Left renal cortex interstitium (tissue), 4 donors: ENCODE results near the gene LARGE2. TPM values are rescaled to one million over a fixed set of nuclear protein-coding genes. Genes with fewer than 3 reads are reported as not detected.
A peak's percentile ranks its signal among the peaks of the same experiment; 100 is the strongest.
"Not testable (repeated sequence)": the region's sequence is repeated elsewhere in the genome, so short reads cannot be mapped to it uniquely, and the experiment has no call there.

Experiments
- DNase-seq, 4 donors: peaks; one replicate each; pipeline ENCODE4 v3.0.0-alpha.2; 2013; ENCODE audit warnings: low read depth in 4 of 4, low spot score in 2 of 4, missing footprints in 1 of 4
- polyA plus RNA-seq, 4 donors: library from polyadenylated mRNA; unstranded; fragments of 120-200 nt; gene quantifications; one replicate each; pipeline ENCODE4 v1.2.1, GENCODE V29; 2013; ENCODE audit not compliant: insufficient read length in 4 of 4

The LARGE2 gene
- polyA plus RNA-seq, 4 donors: 17.6 to 28.7 (median 25.0) TPM

DNA sequence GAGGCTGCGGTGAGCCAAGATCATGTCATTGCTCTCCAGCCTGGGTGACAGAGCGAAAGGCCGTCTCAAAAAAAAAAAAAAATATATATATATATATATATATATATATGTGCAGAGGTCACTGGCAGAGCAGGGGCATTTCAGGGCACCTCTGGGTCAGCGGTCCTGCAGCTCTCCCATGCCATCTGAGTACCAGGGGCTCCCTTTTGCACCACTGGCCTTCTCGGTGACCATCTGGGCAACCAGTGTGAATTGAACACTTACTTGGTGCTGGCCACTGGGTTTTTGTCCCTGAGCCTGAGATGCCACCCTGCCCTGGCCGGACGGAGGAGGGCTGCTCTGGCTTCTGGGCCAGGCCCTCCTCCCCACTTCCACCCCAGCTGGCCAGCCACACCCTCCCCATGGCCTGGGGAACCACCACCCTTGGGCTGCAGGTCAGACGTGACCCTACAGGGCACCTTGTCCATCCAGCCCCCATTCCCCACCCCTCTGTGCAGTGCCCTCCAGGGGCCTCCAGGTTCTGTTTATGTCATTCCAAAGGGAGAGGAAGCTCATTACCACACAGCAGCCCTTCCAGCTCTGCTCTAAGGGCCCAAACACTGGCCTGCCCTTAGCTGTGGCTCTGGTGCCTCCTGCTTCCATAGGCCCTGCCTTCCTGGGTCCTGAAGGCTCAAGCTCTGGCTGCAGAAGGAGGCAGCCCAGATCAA is 26.8 kb upstream of the LARGE2 start:
- DNase-seq: no peak

DNA sequence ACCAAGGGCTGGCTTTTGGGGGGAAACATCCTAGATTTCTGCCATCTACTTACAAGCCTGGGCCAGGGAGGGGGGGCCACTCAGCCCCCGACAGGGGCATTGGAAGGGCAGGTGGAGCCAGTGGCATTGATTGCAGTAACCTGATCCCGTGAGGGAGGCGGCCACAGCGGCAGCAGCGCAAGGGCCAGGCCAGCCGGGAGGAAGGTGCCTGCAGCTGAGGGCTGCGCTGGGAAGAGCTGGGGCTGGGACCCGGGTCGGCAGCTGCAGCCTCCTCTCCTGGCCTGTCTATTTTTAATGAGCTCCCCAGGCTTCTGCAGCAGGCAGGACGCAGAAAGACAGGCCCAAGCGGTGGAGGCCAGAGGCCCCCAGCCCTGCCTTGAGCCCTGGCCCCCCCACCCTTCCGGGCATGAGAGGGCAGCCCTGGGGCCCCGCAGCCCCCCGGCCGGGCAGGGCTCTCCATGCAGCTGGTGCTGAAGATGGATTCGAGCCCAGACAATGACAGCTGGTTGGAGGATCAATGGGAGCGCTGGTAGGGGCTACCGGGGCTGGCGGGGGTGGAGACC is 26.0 kb upstream of the LARGE2 start:
- peak in 2 of 4 donors; percentile 36 to 53 for DNase-seq

DNA sequence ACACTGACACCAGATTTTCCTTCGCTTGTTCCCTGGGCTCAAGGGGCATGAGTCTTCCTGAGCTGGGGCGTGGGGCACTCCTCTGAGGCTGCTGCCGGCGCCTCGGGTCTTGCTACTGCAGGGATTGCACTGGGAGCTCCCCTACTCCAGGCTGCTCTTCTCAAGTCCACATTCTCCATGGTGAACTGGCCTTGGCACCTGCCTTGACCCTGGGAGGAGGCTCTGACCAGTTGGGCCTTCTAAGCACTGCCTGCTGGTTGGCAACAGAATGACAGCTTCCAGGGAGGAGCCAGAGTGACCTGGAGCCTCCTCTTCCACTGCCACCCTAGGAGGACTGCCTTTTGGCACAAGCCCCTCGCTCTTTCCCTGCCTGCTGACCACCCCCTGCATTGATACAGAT is 24.9 kb upstream of the LARGE2 start:
- DNase-seq: no peak

DNA sequence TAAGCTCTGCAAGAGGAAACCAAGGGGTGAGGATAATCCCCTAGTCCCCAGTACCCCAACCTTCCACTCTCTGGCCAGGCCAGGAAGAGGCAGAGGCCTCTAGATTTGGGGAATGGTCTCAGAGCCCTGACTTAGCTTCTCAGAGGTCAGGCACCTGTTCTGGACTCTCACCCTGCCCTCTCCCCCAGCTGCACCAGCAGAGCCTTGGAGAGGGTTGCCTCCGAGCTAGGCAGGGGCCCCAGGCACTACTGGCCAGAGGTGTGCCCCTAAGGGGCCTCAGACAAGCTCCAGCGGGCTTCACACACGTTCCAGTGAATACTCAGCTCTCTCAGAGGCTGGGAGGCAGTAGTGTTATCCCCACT is 23.4 kb upstream of the LARGE2 start:
- DNase-seq: no peak

- DNase-seq: peak in 3 of 4 donors; percentile 59 to 80 (median 78)
Measured at GRCh38 chr11:45899448-45900174, 22.8 kb upstream of the LARGE2 start.

GRCh38 chr11:45900175-45900800 is 22.2 kb upstream of the LARGE2 start:
- DNase-seq: not testable (repeated sequence)

DNA sequence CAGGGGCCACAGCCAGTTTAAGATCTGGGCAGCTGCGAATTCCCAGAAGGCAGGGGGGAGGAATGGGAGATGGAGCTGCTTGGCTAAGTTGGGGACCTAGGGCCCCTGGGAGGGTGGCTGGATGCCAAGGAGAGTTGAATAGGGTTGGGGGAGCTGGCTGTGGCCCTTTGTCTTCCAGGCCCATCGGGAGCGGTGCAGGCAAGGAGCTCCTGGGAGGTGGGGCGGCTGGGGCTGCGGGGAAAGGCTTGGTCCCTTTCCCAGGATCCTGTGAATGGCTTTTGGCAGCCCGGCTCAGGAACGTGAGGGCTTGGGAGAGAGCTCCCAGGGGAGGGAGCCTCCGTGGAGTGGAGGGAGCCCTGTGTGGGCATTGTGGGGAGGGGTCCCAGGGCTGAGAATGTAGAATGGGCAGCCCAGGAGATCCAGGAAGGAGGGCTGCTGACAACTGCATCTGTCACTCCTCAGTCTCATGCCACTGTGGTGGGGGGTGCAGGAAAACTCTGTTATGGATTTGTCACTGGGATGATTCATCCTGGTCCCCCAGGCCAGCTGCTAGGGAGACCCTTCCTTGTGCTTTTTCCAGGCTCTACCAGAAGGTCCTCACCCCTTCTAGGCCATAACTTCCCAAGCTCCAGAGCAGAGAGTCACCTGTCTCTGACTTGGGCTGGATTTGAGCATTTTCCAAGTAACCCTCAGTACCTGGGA is 21.4 kb upstream of the LARGE2 start:
- DNase-seq: no peak

DNA sequence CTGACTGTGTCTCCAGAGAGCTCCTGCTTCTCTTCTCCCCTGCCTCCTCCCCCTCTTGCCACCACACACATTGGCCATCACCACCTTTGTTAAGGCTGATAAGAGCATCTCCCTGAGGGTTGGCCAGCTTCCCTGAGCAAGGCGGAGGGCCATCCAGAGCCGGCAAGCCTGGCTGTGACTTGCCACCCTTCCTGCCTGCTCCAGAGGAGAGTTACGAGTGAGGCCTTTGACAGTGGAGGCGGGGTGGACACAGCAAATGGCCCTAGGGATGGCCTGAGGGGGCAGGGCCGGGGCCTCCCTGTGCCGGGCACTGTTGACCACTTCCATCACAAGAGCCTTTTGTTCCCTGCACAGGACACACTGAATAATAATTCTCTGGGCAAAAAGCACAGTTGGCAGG is 20.8 kb upstream of the LARGE2 start:
- DNase-seq: no peak

DNA sequence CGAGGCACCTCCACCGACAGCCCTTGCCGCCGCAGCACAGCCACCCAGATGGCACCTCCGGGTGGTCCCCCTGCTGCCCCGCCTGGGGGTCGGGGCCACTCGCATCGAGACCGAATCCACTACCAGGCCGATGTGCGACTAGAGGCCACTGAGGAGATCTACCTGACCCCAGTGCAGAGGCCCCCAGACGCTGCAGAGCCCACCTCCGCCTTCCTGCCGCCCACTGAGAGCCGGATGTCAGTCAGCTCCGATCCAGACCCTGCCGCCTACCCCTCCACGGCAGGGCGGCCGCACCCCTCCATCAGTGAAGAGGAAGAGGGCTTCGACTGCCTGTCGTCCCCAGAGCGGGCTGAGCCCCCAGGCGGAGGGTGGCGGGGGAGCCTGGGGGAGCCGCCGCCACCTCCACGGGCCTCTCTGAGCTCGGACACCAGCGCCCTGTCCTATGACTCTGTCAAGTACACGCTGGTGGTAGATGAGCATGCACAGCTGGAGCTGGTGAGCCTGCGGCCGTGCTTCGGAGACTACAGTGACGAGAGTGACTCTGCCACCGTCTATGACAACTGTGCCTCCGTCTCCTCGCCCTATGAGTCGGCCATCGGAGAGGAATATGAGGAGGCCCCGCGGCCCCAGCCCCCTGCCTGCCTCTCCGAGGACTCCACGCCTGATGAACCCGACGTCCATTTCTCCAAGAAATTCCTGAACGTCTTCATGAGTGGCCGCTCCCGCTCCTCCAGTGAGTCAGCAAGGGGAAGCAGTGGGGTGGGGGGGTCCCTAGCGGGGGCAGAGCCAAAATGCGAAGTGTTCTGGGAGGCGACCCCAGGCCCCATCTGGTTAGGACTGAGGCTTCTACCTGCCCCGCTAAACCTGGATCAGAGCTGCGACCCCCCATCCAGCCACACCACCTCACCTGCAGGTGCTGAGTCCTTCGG is 19.7 kb upstream of the LARGE2 start:
- DNase-seq: no peak

- DNase-seq: no peak
Measured at GRCh38 chr11:45904309-45904915, 18.0 kb upstream of the LARGE2 start.

DNA sequence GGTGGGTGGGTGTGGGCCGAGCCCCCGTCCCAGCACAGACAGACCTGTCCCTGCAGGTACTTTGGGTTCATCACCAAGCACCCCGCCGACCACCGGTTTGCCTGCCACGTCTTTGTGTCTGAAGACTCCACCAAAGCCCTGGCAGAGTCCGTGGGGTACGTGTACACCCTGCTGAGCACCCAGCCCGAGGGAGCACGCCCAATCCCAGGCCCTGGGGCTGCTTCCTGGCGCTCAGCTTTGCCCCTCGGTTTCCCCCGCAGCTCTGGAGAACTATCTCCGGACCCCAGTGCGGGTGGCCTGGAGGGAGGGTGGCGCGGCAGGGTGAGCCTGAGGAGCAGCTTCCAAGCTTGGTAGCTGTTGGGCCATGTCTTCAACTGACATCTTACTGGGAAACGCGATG is 17.4 kb upstream of the LARGE2 start:
- DNase-seq: no peak

- not testable (repeated sequence) for DNase-seq
Measured at GRCh38 chr11:45905576-45905975, 16.9 kb upstream of the LARGE2 start.

GRCh38 chr11:45906096-45906682 is 16.3 kb upstream of the LARGE2 start:
- no peak for DNase-seq

- DNase-seq: no peak
Measured at GRCh38 chr11:45906965-45907611, 15.4 kb upstream of the LARGE2 start, which contains the start of gene FREY1. FREY1 (minus strand) TSS chr11:45907271; CDS start chr11:45907245, 26 bp downstream.

DNA sequence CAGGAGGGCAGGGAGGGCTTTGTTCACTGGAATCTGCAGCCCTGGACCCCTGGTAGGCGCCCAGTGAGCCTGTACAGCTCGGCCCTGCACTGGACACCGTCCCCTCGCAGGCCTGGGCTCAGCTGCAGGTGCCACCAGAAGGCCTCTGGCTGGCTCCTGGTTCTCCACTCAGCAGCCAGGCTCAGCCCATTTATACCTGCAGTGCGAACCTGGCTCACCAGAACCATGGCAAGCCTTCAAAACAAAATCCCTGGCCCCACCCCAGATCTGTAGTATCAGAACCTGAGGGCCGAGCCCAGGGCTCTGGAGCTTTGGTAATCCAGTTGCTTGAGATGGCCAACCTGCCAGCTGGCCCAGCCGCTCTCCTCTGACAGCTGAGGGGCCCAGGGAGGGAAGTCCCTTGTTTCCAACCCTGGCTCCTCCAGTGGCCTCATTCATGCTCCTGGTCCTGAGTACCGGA is 14.5 kb upstream of the LARGE2 start:
- no peak for DNase-seq

GRCh38 chr11:45909594-45910475 is 12.6 kb upstream of the LARGE2 start:
- DNase-seq: no peak

DNA sequence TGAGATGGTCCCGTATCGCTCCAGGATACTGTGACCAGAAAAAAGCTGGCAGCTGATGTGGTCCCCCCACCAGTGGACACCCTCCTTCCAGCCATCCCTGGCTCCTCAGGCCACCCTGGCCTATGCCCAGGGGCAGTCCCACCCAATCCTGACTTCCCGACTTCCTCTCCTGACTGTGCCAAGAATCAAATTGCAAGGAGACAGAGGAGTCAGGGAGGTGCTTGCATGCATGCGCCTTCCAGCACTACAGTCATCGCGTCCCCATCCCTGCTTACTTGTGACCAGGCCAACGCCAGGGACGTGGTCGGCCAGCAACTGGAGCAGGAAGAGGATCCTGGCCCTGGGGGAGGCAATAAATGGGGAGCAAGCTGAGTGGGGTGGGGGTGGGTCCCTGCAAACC is 11.8 kb upstream of the LARGE2 start:
- no peak for DNase-seq
